T-helper 17 cell (primary cell): ENCODE measurements around the gene FKBP14. TPM values are rescaled to one million over a fixed set of nuclear protein-coding genes. Genes with fewer than 3 reads are reported as not detected.
"Not testable (repeated sequence)": the region's sequence is repeated elsewhere in the genome, so short reads cannot be mapped to it uniquely, and the experiment has no call there.

Experiments used
- ATAC-seq: fragments of 150-1000 bp; cut with Tn5 transposase; 2 replicates; pipeline ENCODE4 v1.10.0; 2021; ENCODE audit warnings: mild to moderate bottlenecking, moderate library complexity
- DNase-seq, 3 donors: peaks; one replicate each; pipeline versions ENCODE4 v3.0.0 to v3.0.0-alpha.2; 2020 to 2021
- H3K9me3 ChIP-seq: one replicate; pipeline ENCODE4 v1.7.0; 2013; ENCODE audit warnings: low read length, mild to moderate bottlenecking; ENCODE audit not compliant: control insufficient read depth, poor library complexity, severe bottlenecking
- H3K27ac Mint-ChIP-seq: one replicate; pipeline ENCODE4 v1.8.0; 2022; ENCODE audit warnings: mild to moderate bottlenecking, moderate library complexity, mixed read lengths
- H3K27me3 Mint-ChIP-seq: one replicate; pipeline ENCODE4 v1.8.0; 2022; ENCODE audit warnings: mixed read lengths
- H3K36me3 Mint-ChIP-seq: one replicate; pipeline ENCODE4 v1.8.0; 2022; ENCODE audit warnings: low read depth, mixed read lengths
- H3K4me1 Mint-ChIP-seq: one replicate; pipeline ENCODE4 v1.8.0; 2022; ENCODE audit warnings: mild to moderate bottlenecking, mixed read lengths
- H3K4me3 Mint-ChIP-seq: one replicate; pipeline ENCODE4 v1.8.0; 2022; ENCODE audit warnings: mild to moderate bottlenecking, moderate library complexity, mixed read lengths
- total RNA-seq, 4 donors: library from RNA in 2 of 4; stranded (reverse) in 2 of 4; gene quantifications; one replicate each; pipeline ENCODE4 v1.2.3 and lab custom pipeline; 2022 to 2026

Gene FKBP14
- total RNA-seq (1 to 10 TPM; 5.1 to 7.4 TPM), total RNA-seq (lab: John Stamatoyannopoulos, UW) (10.1 to 10.7 reads per million in 2 donors)

GRCh38 chr7:30026229-30027064 is at the start of gene FKBP14:
FKBP14 (minus strand) TSS chr7:30026702; CDS start chr7:30026508, 194 bp downstream.
- Mint-ChIP-seq H3K4me1 (peaks cover 27% of the 10 kb centered on the region), H3K27ac (peak within 1 kb of the TSS; percentile 87), H3K4me3 (no peak within 1 kb of the TSS), H3K27me3 (no peaks in the 10 kb centered on the region), H3K36me3 (no peaks in the 10 kb centered on the region)
- no peaks in the 10 kb centered on the region for H3K9me3 ChIP-seq
- DNase-seq, result peak; percentile 72 to 81 (median 78)
- peak; percentile 88 for ATAC-seq

- H3K9me3 ChIP-seq, result no peaks in the 10 kb centered on the region
- Mint-ChIP-seq H3K4me1 (peaks cover 9% of the 10 kb centered on the region), H3K36me3 (peaks cover 8% of the 10 kb centered on the region), H3K27ac (no peak overlapping the region), H3K27me3 (no peaks in the 10 kb centered on the region), H3K4me3 (no peak overlapping the region)
- no peak for ATAC-seq
- DNase-seq, result no peak
Measured at GRCh38 chr7:30074422-30075030, 48.0 kb upstream of the FKBP14 start.

GRCh38 chr7:30072735-30073134 is 46.2 kb upstream of the FKBP14 start:
- ATAC-seq (no peak), DNase-seq (no peak)
- Mint-ChIP-seq H3K4me1 (peaks cover 13% of the 10 kb centered on the region), H3K27me3 (no peaks in the 10 kb centered on the region), H3K4me3 (no peak overlapping the region), H3K36me3 (peaks cover 16% of the 10 kb centered on the region), H3K27ac (no peak overlapping the region)
- no peaks in the 10 kb centered on the region for H3K9me3 ChIP-seq

GRCh38 chr7:30070052-30070451 is 43.5 kb upstream of the FKBP14 start:
- Mint-ChIP-seq H3K36me3 (peaks cover 15% of the 10 kb centered on the region), H3K4me1 (peaks cover 13% of the 10 kb centered on the region), H3K4me3 (no peak overlapping the region), H3K27me3 (no peaks in the 10 kb centered on the region), H3K27ac (no peak overlapping the region)
- ATAC-seq, result no peak
- no peak for DNase-seq
- no peaks in the 10 kb centered on the region for H3K9me3 ChIP-seq

- Mint-ChIP-seq H3K4me3 (no peak overlapping the region), H3K36me3 (peaks cover 15% of the 10 kb centered on the region), H3K27ac (no peak overlapping the region), H3K4me1 (peaks cover 13% of the 10 kb centered on the region), H3K27me3 (no peaks in the 10 kb centered on the region)
- H3K9me3 ChIP-seq, result no peaks in the 10 kb centered on the region
- DNase-seq, result no peak
- no peak for ATAC-seq
Measured at GRCh38 chr7:30069096-30069867, 42.8 kb upstream of the FKBP14 start.

- no peaks in the 10 kb centered on the region for H3K9me3 ChIP-seq
- Mint-ChIP-seq H3K4me1 (peaks cover 11% of the 10 kb centered on the region), H3K27ac (no peak overlapping the region), H3K27me3 (no peaks in the 10 kb centered on the region), H3K4me3 (no peak overlapping the region), H3K36me3 (peaks cover 15% of the 10 kb centered on the region)
- DNase-seq (no peak), ATAC-seq (no peak)
Measured at GRCh38 chr7:30068117-30068516, 41.6 kb upstream of the FKBP14 start.

GRCh38 chr7:30066687-30067086 is 40.2 kb upstream of the FKBP14 start:
- DNase-seq (no peak), ATAC-seq (no peak)
- Mint-ChIP-seq H3K4me1 (peaks cover 9% of the 10 kb centered on the region), H3K27ac (no peak overlapping the region), H3K27me3 (no peaks in the 10 kb centered on the region), H3K36me3 (peaks cover 15% of the 10 kb centered on the region), H3K4me3 (no peak overlapping the region)
- no peaks in the 10 kb centered on the region for H3K9me3 ChIP-seq

GRCh38 chr7:30065746-30066145 is 39.2 kb upstream of the FKBP14 start:
- H3K9me3 ChIP-seq, result no peaks in the 10 kb centered on the region
- H3K4me3 Mint-ChIP-seq, result no peak overlapping the region
- no peaks in the 10 kb centered on the region for H3K27me3 Mint-ChIP-seq
- H3K36me3 Mint-ChIP-seq, result peaks cover 12% of the 10 kb centered on the region
- no peak overlapping the region for H3K27ac Mint-ChIP-seq
- H3K4me1 Mint-ChIP-seq, result peaks cover 6% of the 10 kb centered on the region
- no peak for DNase-seq
- ATAC-seq, result no peak

GRCh38 chr7:30062587-30062986 is 36.1 kb upstream of the FKBP14 start:
- H3K27ac Mint-ChIP-seq, result no peak overlapping the region
- H3K27me3 Mint-ChIP-seq, result no peaks in the 10 kb centered on the region
- no peak overlapping the region for H3K4me3 Mint-ChIP-seq
- H3K9me3 ChIP-seq, result no peaks in the 10 kb centered on the region
- H3K4me1 Mint-ChIP-seq, result no peaks in the 10 kb centered on the region
- ATAC-seq (peak; percentile 61), DNase-seq (no peak)
- H3K36me3 Mint-ChIP-seq, result no peaks in the 10 kb centered on the region

- H3K4me1 Mint-ChIP-seq, H3K27me3 Mint-ChIP-seq, H3K4me3 Mint-ChIP-seq, H3K9me3 ChIP-seq, H3K36me3 Mint-ChIP-seq, H3K27ac Mint-ChIP-seq: not testable (repeated sequence)
- DNase-seq (peak in 1 of 3 donors; percentile 6), ATAC-seq (peak; percentile 86)
Measured at GRCh38 chr7:30061786-30062185, 35.3 kb upstream of the FKBP14 start.

GRCh38 chr7:30057741-30058140 is 31.2 kb upstream of the FKBP14 start:
- no peaks in the 10 kb centered on the region for H3K4me1 Mint-ChIP-seq
- ATAC-seq (no peak), DNase-seq (no peak)
- H3K4me3 Mint-ChIP-seq, result no peak overlapping the region
- no peaks in the 10 kb centered on the region for H3K36me3 Mint-ChIP-seq
- H3K27ac Mint-ChIP-seq, result no peak overlapping the region
- no peaks in the 10 kb centered on the region for H3K27me3 Mint-ChIP-seq
- no peaks in the 10 kb centered on the region for H3K9me3 ChIP-seq

GRCh38 chr7:30053068-30053467 is 26.6 kb upstream of the FKBP14 start:
- Mint-ChIP-seq H3K27me3 (no peaks in the 10 kb centered on the region), H3K4me1 (no peaks in the 10 kb centered on the region), H3K36me3 (peaks cover 9% of the 10 kb centered on the region), H3K4me3 (no peak overlapping the region), H3K27ac (no peak overlapping the region)
- ATAC-seq (no peak), DNase-seq (no peak)
- H3K9me3 ChIP-seq, result no peaks in the 10 kb centered on the region

- Mint-ChIP-seq H3K4me1 (no peaks in the 10 kb centered on the region), H3K27ac (no peak overlapping the region), H3K36me3 (peaks cover 9% of the 10 kb centered on the region), H3K27me3 (no peaks in the 10 kb centered on the region), H3K4me3 (no peak overlapping the region)
- ATAC-seq (no peak), DNase-seq (no peak)
- no peaks in the 10 kb centered on the region for H3K9me3 ChIP-seq
Measured at GRCh38 chr7:30049173-30049572, 22.7 kb upstream of the FKBP14 start.
